GM20000 (cell line): ENCODE measurements around the gene CORO1C.

Source experiments
- DNase-seq: peaks from one replicate; pipeline ENCODE4 v3.0.0; 2012; ENCODE audit warnings: low spot score
- TF ChIP-seq, protein P1 (sequence below): IDR thresholded peaks from 2 replicates; pipeline ENCODE4 v1.5.1; 2012; ENCODE audit warnings: mild to moderate bottlenecking, control low read depth; ENCODE audit errors: extremely low read depth, missing control alignments

The CORO1C gene

DNA sequence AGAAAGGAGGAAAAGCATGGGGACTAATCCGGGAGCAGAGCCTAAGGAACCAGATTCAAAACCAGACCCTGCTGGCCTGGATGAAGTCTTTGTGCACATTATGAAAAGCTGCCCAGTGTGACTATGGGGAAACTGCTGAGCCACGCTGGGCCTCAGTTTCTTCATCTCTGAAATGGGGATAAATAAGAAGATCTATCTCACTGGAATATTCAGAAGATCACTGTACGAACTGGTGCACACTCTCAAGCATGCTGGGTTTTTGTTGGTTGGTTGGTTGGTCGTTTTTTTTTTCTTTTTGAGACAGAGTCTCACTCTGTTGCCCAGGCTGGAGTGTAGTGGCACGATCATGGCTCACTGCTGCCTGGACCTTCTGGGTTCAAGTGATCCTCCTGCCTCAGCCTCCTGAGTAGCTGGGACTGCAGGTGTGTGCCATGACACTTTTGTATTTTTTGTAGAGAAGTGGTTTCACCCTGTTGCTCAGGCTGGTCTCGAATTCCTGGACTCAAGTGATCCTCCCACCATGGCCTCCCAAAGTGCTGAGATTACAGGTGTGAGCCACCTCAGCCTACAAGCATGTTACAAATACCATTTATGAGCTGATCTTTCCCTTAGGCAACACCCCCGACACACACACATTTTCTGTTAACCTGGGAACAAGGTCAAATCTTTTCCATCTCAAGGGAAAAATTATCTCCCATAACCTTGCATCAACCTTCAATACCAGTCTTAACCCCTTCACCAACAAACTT is 33.4 kb upstream of the CORO1C start:
- TF ChIP-seq, protein P1, sequence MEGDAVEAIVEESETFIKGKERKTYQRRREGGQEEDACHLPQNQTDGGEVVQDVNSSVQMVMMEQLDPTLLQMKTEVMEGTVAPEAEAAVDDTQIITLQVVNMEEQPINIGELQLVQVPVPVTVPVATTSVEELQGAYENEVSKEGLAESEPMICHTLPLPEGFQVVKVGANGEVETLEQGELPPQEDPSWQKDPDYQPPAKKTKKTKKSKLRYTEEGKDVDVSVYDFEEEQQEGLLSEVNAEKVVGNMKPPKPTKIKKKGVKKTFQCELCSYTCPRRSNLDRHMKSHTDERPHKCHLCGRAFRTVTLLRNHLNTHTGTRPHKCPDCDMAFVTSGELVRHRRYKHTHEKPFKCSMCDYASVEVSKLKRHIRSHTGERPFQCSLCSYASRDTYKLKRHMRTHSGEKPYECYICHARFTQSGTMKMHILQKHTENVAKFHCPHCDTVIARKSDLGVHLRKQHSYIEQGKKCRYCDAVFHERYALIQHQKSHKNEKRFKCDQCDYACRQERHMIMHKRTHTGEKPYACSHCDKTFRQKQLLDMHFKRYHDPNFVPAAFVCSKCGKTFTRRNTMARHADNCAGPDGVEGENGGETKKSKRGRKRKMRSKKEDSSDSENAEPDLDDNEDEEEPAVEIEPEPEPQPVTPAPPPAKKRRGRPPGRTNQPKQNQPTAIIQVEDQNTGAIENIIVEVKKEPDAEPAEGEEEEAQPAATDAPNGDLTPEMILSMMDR: no peak
- no peak for DNase-seq

DNA sequence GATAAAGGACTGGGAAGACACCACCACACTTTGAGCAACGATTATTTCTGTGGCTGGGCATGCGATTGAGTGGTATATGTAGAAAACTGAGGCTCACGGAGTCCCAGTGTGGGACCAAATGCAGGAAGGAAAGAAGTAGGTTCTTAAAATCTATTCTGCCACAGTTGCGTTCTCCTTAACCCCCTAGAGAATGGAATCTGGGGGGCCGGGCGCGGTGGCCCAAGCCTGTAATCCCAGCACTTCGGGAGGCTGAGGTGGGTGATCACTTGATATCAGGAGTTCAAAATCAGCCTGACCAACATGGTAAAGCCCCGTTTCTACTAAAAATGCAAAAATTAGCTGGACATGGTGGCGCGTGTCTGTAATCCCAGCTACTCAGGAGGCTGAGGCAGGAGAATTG is 29.9 kb upstream of the CORO1C start:
- TF ChIP-seq, protein P1: no peak
- DNase-seq: no peak

DNA sequence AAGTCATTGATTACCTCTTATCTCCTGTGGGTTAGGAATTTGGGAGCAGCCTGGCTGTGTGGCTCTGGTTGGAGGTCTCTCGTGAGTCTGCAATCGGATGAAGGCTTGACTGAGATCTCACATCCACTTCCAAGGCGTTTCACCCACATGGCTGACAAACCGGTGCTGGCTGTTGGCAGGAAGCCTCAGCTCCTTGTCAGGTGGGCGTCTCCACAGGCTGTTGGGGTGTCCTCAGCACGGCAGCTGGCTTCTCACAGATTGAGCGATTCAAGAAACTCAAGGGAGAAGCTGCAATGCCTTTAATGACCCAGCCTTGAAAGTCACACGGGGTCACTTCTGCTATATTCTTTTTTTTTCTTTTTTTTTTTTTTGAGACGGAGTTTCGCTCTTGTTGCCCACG is 28.6 kb upstream of the CORO1C start:
- DNase-seq: no peak
- TF ChIP-seq, protein P1: no peak

DNA sequence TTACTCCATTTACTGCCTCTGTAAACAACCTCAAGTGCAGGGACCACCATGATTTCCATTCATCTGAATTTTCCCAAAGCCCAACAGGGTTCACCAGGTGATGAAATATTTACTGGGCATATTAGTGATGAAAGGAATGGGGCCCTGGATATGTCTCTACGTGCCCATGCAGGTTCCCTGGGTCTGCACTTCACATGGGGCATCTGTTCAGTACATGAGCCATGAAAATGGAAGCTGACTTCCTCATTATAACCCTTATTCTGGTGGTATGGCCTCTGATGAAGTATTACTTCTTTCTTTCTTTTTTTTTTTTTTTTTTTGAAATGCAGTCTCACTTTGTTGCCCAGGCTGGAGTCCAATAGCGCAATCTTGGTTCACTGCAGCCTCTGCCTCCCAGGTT is 26.5 kb upstream of the CORO1C start:
- DNase-seq: no peak

DNA sequence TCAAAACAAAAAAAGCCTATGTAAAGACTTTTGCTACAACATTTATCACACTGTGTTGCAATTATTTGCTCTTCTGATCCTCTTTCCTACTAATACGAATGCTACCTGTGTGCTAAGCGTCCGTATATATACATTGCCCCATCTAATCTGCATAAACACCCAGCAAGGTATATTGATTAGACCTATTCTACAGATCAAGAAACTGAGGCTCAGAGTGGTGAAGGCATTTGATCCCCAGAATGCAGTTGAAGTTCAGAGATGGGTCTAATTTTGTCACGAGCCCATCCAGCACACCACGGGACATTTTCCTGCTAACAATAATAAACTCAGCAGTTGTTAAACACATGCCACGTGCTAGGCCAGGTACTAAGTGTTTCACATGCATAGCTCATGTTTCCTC is 25.1 kb upstream of the CORO1C start:
- TF ChIP-seq, protein P1: no peak
- no peak for DNase-seq

More for the DNA sequence above, 26.5 kb upstream of the CORO1C start:
- TF ChIP-seq, protein P1: no peak

DNA sequence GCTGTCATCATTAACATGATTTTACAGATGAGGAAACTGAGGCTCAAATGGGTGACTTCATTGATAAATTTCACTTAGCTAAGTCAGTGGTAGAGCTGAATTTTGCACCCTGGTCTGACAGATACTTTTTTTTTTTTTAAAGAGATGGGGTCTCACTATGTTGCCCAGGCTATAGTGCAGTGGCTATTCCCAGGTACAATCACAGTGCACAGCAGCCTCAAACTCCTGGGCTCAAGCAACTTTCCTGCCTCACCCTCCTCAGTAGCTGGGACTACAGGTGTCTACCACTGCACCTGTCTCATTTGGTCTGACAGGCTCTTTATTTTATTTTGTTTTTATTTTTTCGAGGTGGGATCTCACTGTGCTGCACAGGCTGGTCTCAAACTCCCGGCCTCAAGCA is 24.2 kb upstream of the CORO1C start:
- DNase-seq: no peak
- TF ChIP-seq, protein P1: no peak

DNA sequence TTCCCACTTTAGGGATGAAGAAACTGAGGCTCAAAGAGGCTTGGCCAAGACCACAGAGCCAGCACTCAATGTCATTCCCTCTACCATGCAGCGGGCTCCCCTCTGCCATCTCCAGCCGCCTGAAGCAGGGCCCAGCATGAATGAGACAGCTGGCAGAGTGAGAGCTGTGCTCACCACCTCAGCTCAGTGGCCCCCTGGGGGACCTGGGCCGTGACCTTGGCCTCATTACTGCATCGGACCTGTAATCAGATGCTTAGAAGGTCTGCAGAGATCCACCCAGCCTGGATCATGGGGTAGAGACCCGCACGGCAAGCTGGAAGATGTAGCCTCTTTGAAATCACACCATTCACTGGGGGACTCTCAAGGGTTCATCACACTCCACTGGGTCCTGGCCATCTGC is 22.7 kb upstream of the CORO1C start:
- DNase-seq: no peak
- TF ChIP-seq, protein P1: no peak
